NCI-H1417 (cell line): ENCODE measurements around the gene UBN2.

Experiments
- DNase-seq, 3 experiments: peaks; one replicate each; lab custom pipeline; 2025; lab: John Stamatoyannopoulos, UW

The UBN2 gene

DNA sequence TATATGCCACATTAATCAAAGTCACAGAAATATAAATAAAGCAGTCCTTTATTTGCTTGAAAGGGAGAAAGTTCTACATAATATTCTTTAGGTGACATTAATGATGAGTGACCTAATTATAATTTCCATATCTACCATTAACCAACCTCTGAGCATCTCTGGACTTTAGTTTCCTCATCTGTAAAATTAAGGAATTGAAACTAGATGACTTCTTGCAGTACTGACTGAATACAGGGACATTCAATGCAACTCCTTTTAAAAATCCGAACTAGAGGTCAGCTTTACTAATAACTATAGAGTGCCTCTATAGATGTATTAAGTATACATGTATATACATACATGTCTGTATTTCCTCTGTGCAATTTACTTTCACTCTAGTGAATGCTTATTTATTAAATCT lies 114.0 kb downstream of the UBN2 start:
- DNase-seq: no peak

DNA sequence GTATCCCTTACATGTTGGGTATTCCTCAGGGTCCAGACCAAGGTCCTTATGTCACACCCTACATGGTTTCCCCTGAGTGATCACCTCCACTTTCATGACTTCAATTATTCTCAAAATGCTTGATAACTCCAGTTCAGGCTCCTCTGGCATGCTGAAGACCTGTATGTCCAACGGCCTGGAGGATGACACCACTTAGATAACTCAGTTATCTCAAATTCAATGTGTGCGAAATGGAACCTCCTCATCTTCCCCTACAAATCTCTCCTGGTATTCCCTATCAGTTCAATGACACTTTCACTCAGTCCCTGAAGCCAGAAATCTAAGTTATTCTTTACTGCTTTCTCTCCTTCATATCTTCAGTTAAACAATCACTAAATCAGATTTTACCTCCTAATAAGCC lies 120.0 kb downstream of the UBN2 start:
- no peak for DNase-seq

DNA sequence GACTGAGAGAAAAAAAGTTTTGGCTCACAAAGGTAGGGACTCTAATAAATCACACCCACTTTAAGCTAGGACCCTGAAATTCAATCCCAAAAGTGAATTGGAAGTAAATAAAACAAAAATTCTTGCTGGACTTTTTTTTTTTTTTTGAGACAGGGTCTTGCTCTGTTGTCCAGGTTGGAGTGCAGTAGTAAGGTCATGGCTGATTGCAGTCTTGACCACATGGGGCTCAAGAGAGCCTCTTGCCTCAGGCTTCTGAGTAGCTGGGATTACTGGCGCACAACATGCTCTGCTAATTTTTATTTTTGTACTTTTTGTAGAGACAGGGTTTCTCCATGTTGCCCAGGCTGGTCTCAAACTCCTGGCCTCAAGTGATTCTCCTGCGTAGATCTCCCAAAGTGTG lies 123.7 kb downstream of the UBN2 start:
- no peak for DNase-seq

DNA sequence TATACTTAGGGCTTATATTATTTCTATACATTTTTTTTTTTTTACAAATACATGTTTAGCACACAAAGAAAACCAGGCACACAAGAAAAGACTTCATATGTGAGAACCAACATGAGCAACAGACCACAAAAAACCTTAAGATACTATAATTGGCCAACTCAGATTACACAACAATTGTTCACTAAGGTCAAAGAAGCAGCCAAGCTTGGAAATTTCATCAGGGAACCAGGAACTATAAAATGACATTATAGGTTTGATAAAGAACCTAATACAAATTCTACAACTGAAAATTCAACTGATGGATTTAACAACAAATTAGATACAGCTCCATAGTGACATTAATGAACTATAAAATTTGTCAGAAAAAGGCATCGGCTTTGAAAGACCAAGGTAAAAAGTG lies 124.3 kb downstream of the UBN2 start:
- DNase-seq: no peak
